NCI-H345 treated with DMSO at 0.1 percent for 48 hours (cell line): ENCODE results near the gene PIM3.
A peak's percentile ranks its signal among the peaks of the same experiment; 100 is the strongest.

Experiments
- DNase-seq: peaks from one replicate; lab custom pipeline; 2025; ENCODE audit not compliant: unreplicated experiment; lab: John Stamatoyannopoulos, UW

The PIM3 gene

GRCh38 chr22:49960159-49961004 lies at the start of gene PIM3:
PIM3 (plus strand) TSS chr22:49960772; CDS start chr22:49960948, 176 bp downstream.
- DNase-seq = peak; percentile 80

- no peak for DNase-seq
Observed at GRCh38 chr22:49911881-49912625, 48.5 kb upstream of the PIM3 start.

- no peak for DNase-seq
Observed at GRCh38 chr22:49913026-49913425, 47.5 kb upstream of the PIM3 start.

GRCh38 chr22:49913446-49913845 lies 47.1 kb upstream of the PIM3 start:
- DNase-seq = no peak

- no peak for DNase-seq
Observed at GRCh38 chr22:49914256-49914655, 46.3 kb upstream of the PIM3 start.

DNA sequence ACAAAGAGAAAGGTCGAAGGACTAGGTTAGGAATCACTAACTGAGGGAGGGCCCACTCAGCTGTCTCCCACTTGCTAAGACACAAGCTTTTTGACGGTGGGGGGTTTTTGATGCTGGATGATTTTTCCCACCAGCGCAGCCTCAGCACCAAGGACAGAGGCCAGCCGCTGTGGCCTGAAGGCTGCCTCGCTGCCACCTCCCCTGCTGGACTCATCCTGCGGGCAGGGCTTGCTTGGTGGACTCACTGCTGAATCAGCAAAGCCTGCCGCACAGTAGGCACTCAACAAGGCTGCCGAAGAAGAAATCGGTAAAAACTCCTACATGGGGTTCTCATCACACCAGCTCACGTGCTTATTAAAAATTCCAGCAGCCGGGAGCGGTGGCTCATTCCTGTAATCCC lies 45.0 kb upstream of the PIM3 start:
- DNase-seq = no peak

DNA sequence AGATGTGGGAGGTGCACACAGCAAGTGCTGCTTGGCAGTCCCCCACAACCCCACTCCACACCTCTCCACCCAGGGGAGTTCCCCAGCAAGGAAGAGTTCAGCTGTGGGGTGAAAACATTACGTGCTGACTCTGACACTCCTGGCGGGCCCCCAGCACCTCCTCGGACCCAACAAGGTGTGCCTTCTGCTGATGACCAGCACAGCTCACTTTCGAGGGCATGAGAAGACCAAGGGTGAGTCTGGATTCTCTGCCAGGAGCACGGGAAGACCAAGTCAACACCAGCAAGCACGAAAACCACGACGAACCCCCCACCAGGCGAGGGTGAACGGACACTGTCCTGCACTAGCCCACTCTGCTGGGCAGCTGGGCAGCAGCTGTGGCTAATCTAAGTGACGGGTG lies 43.7 kb upstream of the PIM3 start:
- DNase-seq = no peak

GRCh38 chr22:49917974-49918910 lies 42.3 kb upstream of the PIM3 start, which contains the start of the genes ALG12 and CRELD2:
ALG12 (minus strand) TSS chr22:49918438; CDS start chr22:49913765, 4,673 bp downstream.
CRELD2 (plus strand) TSS chr22:49918634; CDS start chr22:49918770, 136 bp downstream.
- peak; percentile 78 for DNase-seq

- no peak for DNase-seq
Observed at GRCh38 chr22:49918911-49919881, 41.4 kb upstream of the PIM3 start.

- no peak for DNase-seq
Observed at GRCh38 chr22:49920859-49921258, 39.7 kb upstream of the PIM3 start.

DNA sequence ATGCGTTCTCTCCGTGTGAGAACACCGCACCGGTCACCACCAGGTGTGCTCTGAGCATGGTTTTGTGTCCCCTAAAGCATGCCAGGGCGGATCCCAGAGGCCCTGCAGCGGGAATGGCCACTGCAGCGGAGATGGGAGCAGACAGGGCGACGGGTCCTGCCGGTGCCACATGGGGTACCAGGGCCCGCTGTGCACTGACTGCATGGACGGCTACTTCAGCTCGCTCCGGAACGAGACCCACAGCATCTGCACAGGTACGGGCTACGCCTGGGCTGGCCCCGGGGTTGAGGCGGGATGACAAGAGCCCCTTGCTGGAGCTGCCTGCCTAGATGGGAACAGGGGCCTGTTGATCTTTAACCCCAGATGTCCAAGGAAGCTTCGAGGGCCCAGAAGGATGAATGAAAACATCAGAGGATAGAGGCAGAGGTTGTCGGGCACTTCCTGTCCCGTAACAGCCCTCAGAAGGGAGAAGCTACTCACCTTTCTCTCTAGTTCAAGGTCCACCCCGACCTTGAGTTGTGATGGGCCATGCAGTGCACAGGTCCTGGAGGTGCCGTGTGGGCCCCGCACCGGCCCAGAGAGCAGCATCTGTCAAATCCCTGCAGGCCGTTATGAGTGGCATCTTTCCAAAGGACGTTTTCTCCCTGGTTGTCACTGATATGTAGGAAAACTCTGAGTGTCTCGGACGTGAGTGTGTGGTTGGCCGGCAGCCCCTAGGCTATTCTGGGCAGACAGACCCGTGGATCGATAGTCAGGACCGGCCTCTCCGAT lies 38.9 kb upstream of the PIM3 start:
- DNase-seq = no peak

GRCh38 chr22:49922484-49922883 lies 38.1 kb upstream of the PIM3 start:
- DNase-seq = no peak

DNA sequence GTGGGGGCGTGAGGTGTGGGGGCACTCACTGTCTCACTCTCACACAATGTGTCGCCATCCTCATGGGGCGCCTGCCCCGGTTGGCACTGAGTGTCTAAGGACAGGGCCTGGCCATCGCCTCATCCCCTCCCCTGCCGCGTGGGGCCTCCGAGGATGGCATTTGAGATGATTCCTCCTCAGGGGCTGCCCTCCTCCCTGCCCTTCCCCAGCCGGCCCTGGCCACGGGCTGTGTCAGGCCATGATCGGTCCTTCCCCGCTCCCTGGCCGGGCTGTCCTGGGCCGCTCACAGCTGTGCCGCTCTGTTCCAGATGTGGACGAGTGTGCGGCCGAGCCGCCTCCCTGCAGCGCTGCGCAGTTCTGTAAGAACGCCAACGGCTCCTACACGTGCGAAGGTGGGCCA lies 37.6 kb upstream of the PIM3 start:
- DNase-seq = no peak

GRCh38 chr22:49923445-49923844 lies 37.1 kb upstream of the PIM3 start:
- no peak for DNase-seq

- no peak for DNase-seq
Observed at GRCh38 chr22:49924113-49924833, 36.3 kb upstream of the PIM3 start.

GRCh38 chr22:49925525-49926128 lies 34.9 kb upstream of the PIM3 start:
- no peak for DNase-seq

DNA sequence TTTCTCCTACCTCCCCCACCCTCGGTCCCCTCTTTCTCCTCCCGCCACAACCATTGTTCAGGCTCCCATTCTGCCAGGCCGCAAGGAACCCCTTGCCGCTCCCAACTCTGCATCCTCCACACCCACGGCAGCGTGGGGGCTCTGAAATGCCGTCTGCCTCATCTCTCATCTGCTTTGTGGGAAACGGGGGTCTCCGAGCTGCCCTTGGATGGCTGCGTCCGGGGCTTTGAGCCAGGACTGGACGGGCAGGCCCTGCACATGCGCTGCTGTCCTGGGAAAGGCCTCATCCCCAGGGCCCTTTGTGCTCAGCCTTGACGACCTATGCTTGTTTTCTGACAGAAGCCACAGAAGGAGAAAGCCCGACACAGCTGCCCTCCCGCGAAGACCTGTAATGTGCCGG lies 33.7 kb upstream of the PIM3 start:
- DNase-seq = no peak
